Measurements from ENCODE around the gene RHD. TPM values are rescaled to one million over a fixed set of nuclear protein-coding genes. Genes with fewer than 3 reads are reported as not detected.
"Not testable (repeated sequence)": the region's sequence is repeated elsewhere in the genome, so short reads cannot be mapped to it uniquely, and the experiment has no call there.

Gene RHD
- total RNA-seq, 1 donor from 2014 or later: not detected

- H3K4me3 ChIP-seq; H3K4me1 ChIP-seq; H3K36me3 ChIP-seq; intact Hi-C loops (cut with DNase I); H3K9me3 ChIP-seq; H3K27ac ChIP-seq; ATAC-seq; H3K27me3 ChIP-seq (ENCODE audit: low read depth); DNase-seq: not testable (repeated sequence)
Measured at GRCh38 chr1:25309486-25309885, 37.2 kb downstream of the RHD start.

- DNase-seq; H3K4me3 ChIP-seq; H3K4me1 ChIP-seq; intact Hi-C loops (cut with DNase I); H3K36me3 ChIP-seq; H3K27ac ChIP-seq; ATAC-seq; H3K9me3 ChIP-seq; H3K27me3 ChIP-seq (ENCODE audit: low read depth): not testable (repeated sequence)
Measured at GRCh38 chr1:25312806-25313470, 40.6 kb downstream of the RHD start.

- ATAC-seq; H3K27me3 ChIP-seq (ENCODE audit: low read depth); intact Hi-C loops (cut with DNase I); H3K36me3 ChIP-seq; H3K27ac ChIP-seq; DNase-seq; H3K4me3 ChIP-seq; H3K9me3 ChIP-seq; H3K4me1 ChIP-seq: not testable (repeated sequence)
Measured at GRCh38 chr1:25320314-25320938, 48.1 kb downstream of the RHD start.

- intact Hi-C loops (cut with DNase I); DNase-seq; H3K4me3 ChIP-seq; ATAC-seq; H3K9me3 ChIP-seq; H3K27me3 ChIP-seq (ENCODE audit: low read depth); H3K4me1 ChIP-seq; H3K36me3 ChIP-seq; H3K27ac ChIP-seq: not testable (repeated sequence)
Measured at GRCh38 chr1:25322127-25322526, 49.8 kb downstream of the RHD start.

- H3K4me3 ChIP-seq; H3K4me1 ChIP-seq; DNase-seq; H3K9me3 ChIP-seq; intact Hi-C loops (cut with DNase I); H3K27ac ChIP-seq; H3K36me3 ChIP-seq; H3K27me3 ChIP-seq (ENCODE audit: low read depth); ATAC-seq: not testable (repeated sequence)
Measured at GRCh38 chr1:25324407-25324806, 52.1 kb downstream of the RHD start.

- intact Hi-C loops (cut with DNase I): not testable (repeated sequence)
Measured at GRCh38 chr1:25327864-25328790, 55.8 kb downstream of the RHD start.

GRCh38 chr1:25328791-25329185, 56.5 kb downstream of the RHD start:
- H3K9me3 ChIP-seq; DNase-seq; H3K4me1 ChIP-seq; H3K27me3 ChIP-seq (ENCODE audit: low read depth); intact Hi-C loops (cut with DNase I); H3K36me3 ChIP-seq; H3K4me3 ChIP-seq; H3K27ac ChIP-seq; ATAC-seq: not testable (repeated sequence)

More at GRCh38 chr1:25327864-25328790, 55.8 kb downstream of the RHD start:
- not testable (repeated sequence) for H3K9me3 ChIP-seq; H3K4me1 ChIP-seq; H3K27me3 ChIP-seq (ENCODE audit: low read depth); H3K36me3 ChIP-seq; DNase-seq; H3K27ac ChIP-seq; H3K4me3 ChIP-seq
- peak in 1 of 2 donors; percentile 65 for ATAC-seq

GRCh38 chr1:25329336-25329735, 57.0 kb downstream of the RHD start:
- H3K9me3 ChIP-seq; H3K27ac ChIP-seq; DNase-seq; H3K27me3 ChIP-seq (ENCODE audit: low read depth); H3K4me3 ChIP-seq; intact Hi-C loops (cut with DNase I); ATAC-seq; H3K4me1 ChIP-seq; H3K36me3 ChIP-seq: not testable (repeated sequence)

- H3K27ac ChIP-seq; H3K9me3 ChIP-seq; H3K36me3 ChIP-seq; DNase-seq; ATAC-seq; H3K4me3 ChIP-seq; intact Hi-C loops (cut with DNase I); H3K27me3 ChIP-seq (ENCODE audit: low read depth); H3K4me1 ChIP-seq: not testable (repeated sequence)
Measured at GRCh38 chr1:25329950-25330349, 57.6 kb downstream of the RHD start.

- TF ChIP-seq CTCF (IDR thresholded peaks at IDR 0.05): peak; percentile 12
- H3K36me3 ChIP-seq; H3K27ac ChIP-seq; H3K27me3 ChIP-seq (ENCODE audit: low read depth); H3K9me3 ChIP-seq; intact Hi-C loops (cut with DNase I): not testable (repeated sequence)
- DNase-seq: peak; percentile 63
- peak; percentile 68 to 74 for ATAC-seq
- peak overlapping the region; percentile 94 for H3K4me3 ChIP-seq
- H3K4me1 ChIP-seq: peaks cover 20% of the 10 kb centered on the region
Measured at GRCh38 chr1:25336922-25337354, 64.6 kb downstream of the RHD start.

- peak overlapping the region; percentile 94 for H3K4me3 ChIP-seq
- peaks cover 20% of the 10 kb centered on the region for H3K4me1 ChIP-seq
- intact Hi-C loops (cut with DNase I); H3K36me3 ChIP-seq; H3K27me3 ChIP-seq (ENCODE audit: low read depth); H3K9me3 ChIP-seq: not testable (repeated sequence)
- peak overlapping the region; percentile 95 for H3K27ac ChIP-seq
- peak; percentile 46 for DNase-seq
- ATAC-seq: peak; percentile 85 to 87
Measured at GRCh38 chr1:25337483-25338187, 65.3 kb downstream of the RHD start.

All from lower lobe of right lung (tissue), 2 donors.